HepG2 (cell line): Measurements from ENCODE around the gene QDPR. TPM values are rescaled to one million over a fixed set of nuclear protein-coding genes. Genes with fewer than 3 reads are reported as not detected.

Experiments used
- ATAC-seq: fragments of 200-7000 bp; cut with Tn5 transposase; 3 replicates; pipeline ENCODE4 v1.9.1; 2020; ENCODE audit warnings: mild to moderate bottlenecking, moderate library complexity
- BruUV-seq: library from RNA; stranded (reverse); fragments of 400-500 nt; replicated peaks from 2 replicates; lab custom pipeline; 2021; lab: Mats Ljungman, UMichigan
- CTCF ChIA-PET: fragments of 300-600 bp; formaldehyde crosslinking; extraction: SDS; loops from one replicate; lab custom pipeline; 2021; ENCODE audit warnings: low total read pairs, inconsistent platforms, low intra/inter-chr PET ratio; lab: Yijun Ruan, JAX
- POLR2A ChIA-PET: fragments of 350-600 bp; sonication (Branson Sonifier 250); formaldehyde crosslinking; loops from one replicate; lab custom pipeline; 2020; ENCODE audit warnings: antibody characterized with exemption, inconsistent platforms; lab: Yijun Ruan, JAX
- DNase-seq: peaks from one replicate; pipeline ENCODE4 v3.0.0-alpha.2; 2015; ENCODE audit warnings: low spot score
- FAIRE-seq: peaks from 3 replicates; lab custom pipeline; 2011; peaks lifted over from hg19 to GRCh38; lab: Jason Lieb, UNC
- H2AFZ ChIP-seq: one replicate; pipeline ENCODE4 v1.6.1; 2011; ENCODE audit warnings: low read length, inconsistent platforms
- H3K27ac ChIP-seq: fragments of 300-600 bp; 3 replicates; pipeline ENCODE4 v1.8.0; 2011; ENCODE audit warnings: mixed run types, mild to moderate bottlenecking, mixed read lengths, low read length, inconsistent platforms; ENCODE audit not compliant: insufficient read depth; ENCODE audit errors: extremely low read length
- H3K27me3 ChIP-seq, 2 experiments: fragments of 200-600 bp in 1 of 2; 2 replicates in 1 of 2; 3 replicates in 1 of 2; pipeline versions ENCODE4 v1.6.0 to v1.8.0; 2011; ENCODE audit warnings: low read length in 2 of 2, mild to moderate bottlenecking in 2 of 2, moderate library complexity in 2 of 2, inconsistent platforms in 1 of 2; ENCODE audit not compliant: insufficient read depth in 2 of 2, control insufficient read depth in 1 of 2
- H3K36me3 ChIP-seq, 2 experiments: fragments of 200-600 bp in 1 of 2; replicated peaks in 1 of 2; 2 replicates in 1 of 2; 3 replicates in 1 of 2; pipeline versions ENCODE4 v1.5.1 to v1.8.0; 2011; ENCODE audit warnings: low read length in 2 of 2, inconsistent platforms in 1 of 2; ENCODE audit not compliant: insufficient read depth in 2 of 2, control insufficient read depth in 1 of 2
- H3K4me1 ChIP-seq: 2 replicates; pipeline ENCODE4 v1.5.1; 2012; ENCODE audit warnings: low read length, inconsistent platforms; ENCODE audit not compliant: insufficient read depth
- H3K4me2 ChIP-seq: 2 replicates; pipeline ENCODE4 v1.6.0; 2011; ENCODE audit warnings: low read depth, low read length, inconsistent platforms
- H3K4me3 ChIP-seq, 3 experiments: fragments of 200-600 bp in 1 of 3; sonication (generic), shearing (Covaris generic) in 1 of 3; replicated peaks in 1 of 3; 2 replicates each; pipeline ENCODE4 v1.5.1; 2011 to 2016; ENCODE audit warnings: low read length in 3 of 3, inconsistent platforms in 2 of 3, low read depth in 2 of 3, mild to moderate bottlenecking in 2 of 3, control low read depth in 1 of 3, mixed read lengths in 1 of 3; ENCODE audit not compliant: insufficient read depth in 1 of 3
- H3K79me2 ChIP-seq: one replicate; pipeline ENCODE4 v1.6.1; 2011; ENCODE audit warnings: low read length, inconsistent platforms; ENCODE audit not compliant: insufficient read depth
- H3K9ac ChIP-seq: 2 replicates; pipeline ENCODE4 v1.6.0; 2011; ENCODE audit warnings: mild to moderate bottlenecking, low read depth, low read length, inconsistent platforms; ENCODE audit not compliant: insufficient read depth
- H3K9me3 ChIP-seq: 2 replicates; pipeline ENCODE4 v1.5.1; 2012; ENCODE audit warnings: mild to moderate bottlenecking, low read length
- H4K20me1 ChIP-seq: 2 replicates; pipeline ENCODE4 v1.6.0; 2011; ENCODE audit warnings: inconsistent platforms, mild to moderate bottlenecking, low read length, moderate library complexity; ENCODE audit not compliant: insufficient read depth
- ARNT ChIP-seq: fragments of 450-650 bp; IDR thresholded peaks from 2 replicates; pipeline ENCODE4 v1.6.1; 2017
- FOXA1 ChIP-seq, 2 experiments: fragments of 450-650 bp in 1 of 2; sonication (generic) in 1 of 2; formaldehyde crosslinking in 1 of 2; IDR thresholded peaks; 2 replicates each; pipeline versions ENCODE4 v1.4.0 to v1.6.1; 2016 to 2020; ENCODE audit warnings: missing genetic modification reagents in 1 of 2
- HNF4A ChIP-seq: sonication (generic); formaldehyde crosslinking; IDR thresholded peaks from 2 replicates; pipeline ENCODE4 v1.4.0; 2020; ENCODE audit warnings: missing genetic modification reagents
- LCORL ChIP-seq, 2 experiments: fragments of 450-650 bp in 1 of 2; sonication (generic) in 1 of 2; formaldehyde crosslinking in 1 of 2; IDR thresholded peaks; 2 replicates each; pipeline versions ENCODE4 v1.5.0 to v1.6.1; 2017 to 2020; ENCODE audit warnings: antibody characterized with exemption in 1 of 2, missing genetic modification reagents in 1 of 2
- NR2C2 ChIP-seq: sonication (generic); formaldehyde crosslinking; IDR thresholded peaks from 2 replicates; pipeline ENCODE4 v1.4.0; 2020; ENCODE audit warnings: missing genetic modification reagents, mild to moderate bottlenecking, moderate library complexity, borderline replicate concordance
- NR2F2 ChIP-seq: IDR thresholded peaks from 2 replicates; pipeline ENCODE4 v1.6.1; 2012; ENCODE audit warnings: low read depth, inconsistent platforms, borderline replicate concordance
- RARA ChIP-seq: IDR thresholded peaks from 2 replicates; pipeline ENCODE4 v1.6.1; 2016; ENCODE audit warnings: missing genetic modification reagents, missing compliant biosample characterization
- RFX3 ChIP-seq: IDR thresholded peaks from 2 replicates; pipeline ENCODE4 v1.6.1; 2016; ENCODE audit warnings: missing biosample characterization, missing genetic modification reagents
- SOX5 ChIP-seq: IDR thresholded peaks from 2 replicates; pipeline ENCODE4 v1.6.1; 2016; ENCODE audit warnings: borderline replicate concordance
- TBX2 ChIP-seq: sonication (generic); formaldehyde crosslinking; IDR thresholded peaks from 2 replicates; pipeline ENCODE4 v1.5.0; 2020; ENCODE audit warnings: missing genetic modification reagents, mild to moderate bottlenecking, borderline replicate concordance
- ZBTB37 ChIP-seq: sonication (generic); formaldehyde crosslinking; IDR thresholded peaks from 2 replicates; pipeline ENCODE4 v1.4.0; 2020; ENCODE audit warnings: mild to moderate bottlenecking, missing genetic modification reagents
- ZNF143 ChIP-seq: sonication (generic); formaldehyde crosslinking; IDR thresholded peaks from 2 replicates; pipeline ENCODE4 v1.4.0; 2020; ENCODE audit warnings: missing genetic modification reagents
- ZNF570 ChIP-seq: sonication (generic); formaldehyde crosslinking; IDR thresholded peaks from 2 replicates; pipeline ENCODE4 v1.4.0; 2020; ENCODE audit warnings: mild to moderate bottlenecking, missing genetic modification reagents, borderline replicate concordance
- ZNF589 ChIP-seq: sonication (generic); formaldehyde crosslinking; conservative IDR thresholded peaks from 2 replicates; pipeline ENCODE4 v1.8.0; 2022; ENCODE audit warnings: mild to moderate bottlenecking, moderate library complexity, missing genetic modification reagents
- ZNF800 ChIP-seq: sonication (generic); formaldehyde crosslinking; IDR thresholded peaks from 2 replicates; pipeline ENCODE4 v1.4.0; 2020; ENCODE audit warnings: missing genetic modification reagents
- WGBS: methylation state at CpG from one replicate; pipeline ENCODE4 v1.1.6; 2017; ENCODE audit warnings: low lambda C conversion rate; 5-methylcytosine and 5-hydroxymethylcytosine counted together
- in situ Hi-C: cut with HindIII; loops from 2 replicates; pipeline ENCODE4 v1.10.0; 2017; ENCODE audit warnings: low pct_unique_long_range_greater_than_20kb; ENCODE audit not compliant: extremely low pct_ligation_motif_present
- intact Hi-C: fragments of 100-400 bp; cut with micrococcal nuclease; formaldehyde crosslinking; loops from one replicate; pipeline ENCODE4 v1.10.0; 2022; ENCODE audit not compliant: unreplicated experiment
- polyA plus RNA-seq, 8 experiments: library from polyadenylated mRNA; depleted of rRNA in 3 of 8; stranded (reverse) in 7 of 8; unstranded in 1 of 8; fragments of >200 nt; fragmentation: Illumina TruSeq in 4 of 8; extraction: Trizol in 4 of 8; gene quantifications; 2 replicates each; pipeline versions ENCODE4 v1.2.1 to v1.2.3, GENCODE V29; 2011 to 2016; ENCODE audit warnings: low read depth in 4 of 8, missing spikeins in 1 of 8, mixed read lengths in 1 of 8; ENCODE audit not compliant: insufficient read depth in 1 of 8
- total RNA-seq, 5 experiments: library from RNA; depleted of rRNA; stranded (reverse); fragments of >200 nt; fragmentation: Illumina TruSeq; extraction: Trizol; gene quantifications; 2 replicates each; pipeline ENCODE4 v1.2.3, GENCODE V29; 2016; ENCODE audit warnings: low read depth in 1 of 5

The QDPR gene
- total and polyA plus RNA-seq, 2 of the 13 experiments (the other 11 are each of a cell fraction or from before 2014, with no cell fraction given) = 9.9 to 95.5 TPM

- TF ChIP-seq RFX3 (CRISPR knock-in tag) = no peak
- peak; percentile 73; the same call in 1 of the 2 replicates for TF ChIP-seq SOX5
- TF ChIP-seq TBX2 (CRISPR knock-in tag) = peak; percentile 29; the same call in 1 of the 2 replicates
- TF ChIP-seq ARNT = no peak
- peak; percentile 58 for TF ChIP-seq RARA (CRISPR knock-in tag)
- TF ChIP-seq ZNF143 = no peak
- 0 out of 2 replicates have a peak, but pooled peaks have one; percentile 21 for TF ChIP-seq NR2C2 (CRISPR knock-in tag)
- peak; percentile 41; the same call in 1 of the 2 replicates for TF ChIP-seq NR2F2
- TF ChIP-seq LCORL (IDR thresholded peaks at IDR 0.05) = peak; percentile 37; the same call in 1 of the 2 replicates
- TF ChIP-seq LCORL (CRISPR knock-in tag; IDR thresholded peaks at IDR 0.05) = no peak
- peak; percentile 31; the same call in 1 of the 2 replicates for TF ChIP-seq HNF4A (CRISPR knock-in tag)
- 0 out of 2 replicates have a peak, but pooled peaks have one; percentile 21 for TF ChIP-seq ZBTB37 (CRISPR knock-in tag)
- peak; percentile 52; the same call in 1 of the 2 replicates for TF ChIP-seq FOXA1 (IDR thresholded peaks at IDR 0.05)
- TF ChIP-seq FOXA1 (CRISPR knock-in tag; IDR thresholded peaks at IDR 0.05) = no peak
Observed at GRCh38 chr4:17556498-17556897, 44.6 kb upstream of the QDPR start (continued).

GRCh38 chr4:17554568-17554967 lies 42.7 kb upstream of the QDPR start:
- TF ChIP-seq ZNF800 (CRISPR knock-in tag) (no peak), ZNF589 (no peak), ZNF570 (no peak)
- TF ChIP-seq, all 625 proteins: peak for 0
- H3K4me1 ChIP-seq = peaks cover 62% of the 10 kb centered on the region
- in situ Hi-C loops = loop anchor here (10.0 to 25.0 kb wide), 2 partner anchors 250 to 458 kb away; partner anchors contain the start of gene LCORL
- H3K79me2 ChIP-seq = no peaks in the 10 kb centered on the region
- H3K4me2 ChIP-seq = no peak overlapping the region
- CTCF ChIA-PET = no interaction called here
- H3K9ac ChIP-seq = no peak overlapping the region
- POLR2A ChIA-PET = interaction anchor here (1.3 kb wide), 1 partner anchor 22 kb away, joined by 4 read pairs; the partner anchor contains the start of gene LAP3
- no peaks in the 10 kb centered on the region for H3K27me3 ChIP-seq
- H3K9me3 ChIP-seq = no peaks in the 10 kb centered on the region
- no peaks in the 10 kb centered on the region for H4K20me1 ChIP-seq
- no peaks in the 10 kb centered on the region for H3K36me3 ChIP-seq
- ATAC-seq (no peak), FAIRE-seq (no peak), DNase-seq (no peak)
- BruUV-seq = no TSS peak
- no peak overlapping the region for H2AFZ ChIP-seq
- 83% methylated on average over 4 of the region's 4 CpGs for WGBS
- no peak overlapping the region for H3K27ac ChIP-seq
- no peak overlapping the region for H3K4me3 ChIP-seq
- intact Hi-C loops = no loop called here
